SK-N-SH (cell line): ENCODE measurements around the gene ANKS4B. TPM values are rescaled to one million over a fixed set of nuclear protein-coding genes. Genes with fewer than 3 reads are reported as not detected.

ENCODE experiments used
- CTCF ChIA-PET: fragments of 300-600, 350-600 bp; formaldehyde crosslinking; extraction: SDS; loops from one replicate; lab custom pipeline; 2021; lab: Yijun Ruan, JAX
- POLR2A ChIA-PET: fragments of 350-600 bp; sonication (Branson Sonifier 250); formaldehyde crosslinking; extraction: SDS; loops from one replicate; lab custom pipeline; 2020; ENCODE audit warnings: antibody characterized with exemption, inconsistent platforms; lab: Yijun Ruan, JAX
- DNase-seq: peaks from one replicate; pipeline ENCODE4 v3.0.0; 2012
- H2AFZ ChIP-seq: fragments of 200-600 bp; sonication (generic); 2 replicates; pipeline ENCODE4 v1.8.1; 2016; ENCODE audit warnings: antibody characterized with exemption, mild to moderate bottlenecking, low read depth
- H3F3A ChIP-seq: fragments of 200-600 bp; sonication (generic); replicated peaks from 2 replicates; pipeline ENCODE3; 2016; ENCODE audit warnings: antibody characterized with exemption, mild to moderate bottlenecking; ENCODE audit not compliant: insufficient read depth
- H3K27ac ChIP-seq, 2 experiments: fragments of 200-500 bp in 1 of 2; fragments of 200-600 bp in 1 of 2; sonication (Bioruptor generic) in 1 of 2; sonication (generic), shearing (Covaris generic) in 1 of 2; 2 replicates each; pipeline versions ENCODE4 v1.5.1 to v1.6.1; 2014 to 2016; ENCODE audit warnings: low read depth in 2 of 2, inconsistent platforms in 1 of 2, low read length in 1 of 2, mild to moderate bottlenecking in 1 of 2, mixed read lengths in 1 of 2
- H3K27me3 ChIP-seq: fragments of 200-600 bp; sonication (generic), shearing (Covaris generic); 2 replicates; pipeline ENCODE4 v1.6.1; 2016; ENCODE audit warnings: mixed run types; ENCODE audit not compliant: insufficient read depth
- H3K36me3 ChIP-seq, 2 experiments: fragments of 200-500 bp in 1 of 2; fragments of 200-600 bp in 1 of 2; sonication (Bioruptor generic) in 1 of 2; sonication (generic) in 1 of 2; replicated peaks in 1 of 2; 2 replicates each; pipeline versions ENCODE3 to v1.5.1; 2014 to 2016; ENCODE audit warnings: low read length in 1 of 2, mild to moderate bottlenecking in 1 of 2; ENCODE audit not compliant: insufficient read depth in 2 of 2, control insufficient read depth in 1 of 2
- H3K4me1 ChIP-seq, 2 experiments: fragments of 200-500 bp in 1 of 2; fragments of 200-600 bp in 1 of 2; sonication (Bioruptor generic) in 1 of 2; sonication (generic), shearing (Covaris generic) in 1 of 2; 2 replicates each; pipeline versions ENCODE4 v1.5.1 to v1.6.1; 2014 to 2016; ENCODE audit warnings: low read depth in 1 of 2, low read length in 1 of 2, mixed run types in 1 of 2; ENCODE audit not compliant: insufficient read depth in 2 of 2, control insufficient read depth in 1 of 2
- H3K4me2 ChIP-seq: fragments of 200-600 bp; sonication (generic), shearing (Covaris generic); 2 replicates; pipeline ENCODE4 v1.6.1; 2017; ENCODE audit warnings: mixed run types
- H3K4me3 ChIP-seq, 2 experiments: fragments of 200-500 bp in 1 of 2; fragments of 200-600 bp in 1 of 2; sonication (Bioruptor generic) in 1 of 2; sonication (generic), shearing (Covaris generic) in 1 of 2; 2 replicates each; pipeline versions ENCODE4 v1.5.1 to v1.8.1; 2014 to 2016; ENCODE audit warnings: low read depth in 2 of 2, inconsistent platforms in 1 of 2, low read length in 1 of 2, mild to moderate bottlenecking in 1 of 2, mixed read lengths in 1 of 2, moderate library complexity in 1 of 2
- H3K79me2 ChIP-seq: fragments of 200-600 bp; sonication (generic); 2 replicates; pipeline ENCODE4 v1.8.1; 2017; ENCODE audit warnings: mild to moderate bottlenecking; ENCODE audit not compliant: insufficient read depth
- H3K9ac ChIP-seq: fragments of 200-600 bp; sonication (generic); 2 replicates; pipeline ENCODE4 v1.6.1; 2017; ENCODE audit warnings: mixed run types
- H3K9me2 ChIP-seq: fragments of 200-600 bp; sonication (generic); 2 replicates; pipeline ENCODE4 v1.6.1; 2017; ENCODE audit warnings: mixed run types
- H3K9me3 ChIP-seq: fragments of 200-600 bp; sonication (generic); 2 replicates; pipeline ENCODE4 v1.6.1; 2017; ENCODE audit warnings: mixed run types, mild to moderate bottlenecking, moderate library complexity
- H4K20me1 ChIP-seq: fragments of 200-600 bp; sonication (generic); 2 replicates; pipeline ENCODE4 v1.6.1; 2017; ENCODE audit warnings: mild to moderate bottlenecking, mixed run types; ENCODE audit not compliant: insufficient read depth
- ELF1 ChIP-seq: IDR thresholded peaks from 2 replicates; pipeline ENCODE4 v1.4.0; 2012
- EP300 ChIP-seq, 2 experiments: IDR thresholded peaks; 2 replicates each; pipeline versions ENCODE4 v1.4.0 to v1.6.1; 2012; ENCODE audit warnings: borderline replicate concordance in 1 of 2, low read depth in 1 of 2, low read length in 1 of 2
- EZH2phosphoT487 ChIP-seq: fragments of 200-600 bp; sonication (generic); IDR thresholded peaks from 2 replicates; pipeline ENCODE4 v1.6.1; 2017; ENCODE audit warnings: low read depth, mixed run types, mild to moderate bottlenecking, antibody characterized with exemption, moderate library complexity, borderline replicate concordance
- FOXM1 ChIP-seq: IDR thresholded peaks from 2 replicates; pipeline ENCODE4 v1.4.0; 2012; ENCODE audit warnings: low read depth, mild to moderate bottlenecking
- GABPA ChIP-seq: IDR thresholded peaks from 2 replicates; pipeline ENCODE4 v1.4.0; 2012; ENCODE audit warnings: low read depth, mild to moderate bottlenecking
- GATA2 ChIP-seq: sonication (generic); formaldehyde crosslinking; IDR thresholded peaks from 2 replicates; pipeline ENCODE4 v1.5.0; 2020; ENCODE audit warnings: mild to moderate bottlenecking, missing genetic modification reagents
- JUND ChIP-seq: IDR thresholded peaks from 2 replicates; pipeline ENCODE4 v1.4.0; 2012
- MEF2A ChIP-seq: IDR thresholded peaks from 2 replicates; pipeline ENCODE4 v1.4.0; 2012; ENCODE audit warnings: low read depth, borderline replicate concordance
- MXI1 ChIP-seq: IDR thresholded peaks from 2 replicates; pipeline ENCODE4 v1.6.1; 2012; ENCODE audit warnings: mild to moderate bottlenecking, low read depth, low read length, improper control_type of control experiment
- NFIC ChIP-seq: IDR thresholded peaks from 2 replicates; pipeline ENCODE4 v1.4.0; 2012; ENCODE audit warnings: borderline replicate concordance
- NRF1 ChIP-seq: IDR thresholded peaks from 2 replicates; pipeline ENCODE4 v1.6.1; 2012; ENCODE audit warnings: low read depth, mild to moderate bottlenecking, low read length
- POLR2AphosphoS5 ChIP-seq: IDR thresholded peaks from 2 replicates; pipeline ENCODE4 v1.6.1; 2012; ENCODE audit warnings: low read depth, low read length
- RCOR1 ChIP-seq: fragments of 150-350 bp; IDR thresholded peaks from 2 replicates; pipeline ENCODE4 v1.6.1; 2017; ENCODE audit warnings: antibody characterized with exemption, low read length
- REST ChIP-seq: IDR thresholded peaks from 2 replicates; pipeline ENCODE4 v1.6.1; 2012; ENCODE audit warnings: mild to moderate bottlenecking, low read depth, low read length, moderate library complexity
- RXRA ChIP-seq: IDR thresholded peaks from 2 replicates; pipeline ENCODE4 v1.4.0; 2012; ENCODE audit warnings: low read depth, mild to moderate bottlenecking, borderline replicate concordance
- SIN3A ChIP-seq: IDR thresholded peaks from 2 replicates; pipeline ENCODE4 v1.6.1; 2012; ENCODE audit warnings: low read depth, mild to moderate bottlenecking, low read length, moderate library complexity, borderline replicate concordance
- TAF1 ChIP-seq: IDR thresholded peaks from 2 replicates; pipeline ENCODE4 v1.6.1; 2012; ENCODE audit warnings: low read depth, mild to moderate bottlenecking, low read length, moderate library complexity, borderline replicate concordance
- TEAD4 ChIP-seq: IDR thresholded peaks from 2 replicates; pipeline ENCODE4 v1.4.0; 2012; ENCODE audit warnings: mild to moderate bottlenecking, borderline replicate concordance; ENCODE audit not compliant: insufficient read depth
- YY1 ChIP-seq: IDR thresholded peaks from 2 replicates; pipeline ENCODE4 v1.4.0; 2012; ENCODE audit warnings: low read depth, mild to moderate bottlenecking
- WGBS: methylation state at CpG from one replicate; pipeline ENCODE4 v1.1.6; 2017; ENCODE audit warnings: low lambda C conversion rate; 5-methylcytosine and 5-hydroxymethylcytosine counted together
- polyA plus RNA-seq, 3 experiments: library from polyadenylated mRNA; depleted of rRNA; stranded (reverse); fragments of >200 nt; gene quantifications; 2 replicates each; pipeline ENCODE4 v1.2.3, GENCODE V29; 2012
- TF ChIP-seq, protein P1 (sequence below): IDR thresholded peaks from 2 replicates; pipeline ENCODE4 v1.4.0; 2012; ENCODE audit warnings: low read depth

The ANKS4B gene
- polyA plus RNA-seq, 1 of the 3 experiments (the other 2 are of a cell fraction), result not detected

DNA sequence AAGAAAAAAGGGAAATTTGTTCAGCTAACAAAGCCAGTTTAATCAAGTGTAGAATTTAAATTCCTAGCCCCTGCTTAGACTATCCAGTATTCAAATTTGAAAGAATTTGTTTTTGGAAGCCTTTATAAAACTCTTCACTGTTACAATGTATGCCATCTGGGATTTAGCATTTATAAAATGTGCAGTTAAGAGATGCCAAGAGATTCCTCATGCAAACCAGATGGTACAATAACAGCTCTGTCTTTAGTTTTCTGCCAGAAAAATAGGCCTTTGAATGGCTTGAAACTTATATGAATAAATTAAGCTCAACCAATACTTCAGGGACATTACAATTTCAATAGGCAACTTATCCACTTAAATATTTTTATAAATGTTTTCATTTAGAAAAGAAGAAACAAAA, 6.8 kb upstream of the ANKS4B start:
- H3K9ac ChIP-seq, result no peak overlapping the region
- no peaks in the 10 kb centered on the region for H3K79me2 ChIP-seq
- H3K4me3 ChIP-seq, result no peak overlapping the region
- H3K27me3 ChIP-seq, result peaks cover 4% of the 10 kb centered on the region; the same call in 1 of the 2 replicates
- H3K9me2 ChIP-seq, result no peaks in the 10 kb centered on the region
- H3F3A ChIP-seq, result no peaks in the 10 kb centered on the region
- ChIA-PET CTCF (interaction anchor here (0.7 kb wide), 2 partner anchors 59 to 1804 kb away, joined by 3 read pairs; no protein-coding TSS in a partner anchor), POLR2A (no interaction called here)
- H3K36me3 ChIP-seq, result no peaks in the 10 kb centered on the region
- no peaks in the 10 kb centered on the region for H4K20me1 ChIP-seq
- H3K4me1 ChIP-seq, result no peaks in the 10 kb centered on the region
- no peaks in the 10 kb centered on the region for H3K9me3 ChIP-seq
- no peak overlapping the region for H2AFZ ChIP-seq
- no peak for DNase-seq
- no peak overlapping the region for H3K4me2 ChIP-seq
- TF ChIP-seq EZH2phosphoT487 (no peak), GATA2 (CRISPR knock-in tag) (no peak), YY1 (no peak), SIN3A (no peak), GABPA (no peak), NFIC (no peak), JUND (no peak), RCOR1 (no peak), ELF1 (no peak)
- H3K27ac ChIP-seq, result no peak overlapping the region

DNA sequence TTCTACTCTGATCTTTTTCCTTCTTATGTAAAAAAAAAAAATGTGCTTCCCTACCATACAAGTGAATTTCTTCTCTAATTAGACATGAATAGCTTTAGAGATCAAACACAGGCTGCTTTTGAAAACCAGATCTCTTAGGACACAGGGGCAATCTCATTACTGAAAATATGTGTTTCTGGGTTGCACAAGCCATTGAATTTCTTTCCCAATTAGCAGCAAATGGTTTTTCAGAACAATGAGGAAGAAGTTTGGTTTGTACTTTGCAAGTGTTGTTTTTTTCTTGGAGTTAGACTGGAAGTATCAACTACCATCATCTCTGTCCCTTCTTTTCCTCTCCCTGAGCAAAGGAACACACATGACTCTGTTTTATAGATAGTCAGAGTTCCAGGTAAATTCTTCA, 5.6 kb upstream of the ANKS4B start:
- CTCF ChIA-PET, result no interaction called here
- POLR2A ChIA-PET, result no interaction called here
- peaks cover 4% of the 10 kb centered on the region; the same call in 1 of the 2 replicates for H3K27me3 ChIP-seq
- no peaks in the 10 kb centered on the region for H3K9me3 ChIP-seq
- DNase-seq, result no peak
- H2AFZ ChIP-seq, result no peak overlapping the region
- TF ChIP-seq TEAD4 (no peak), NRF1 (no peak), NFIC (no peak), RXRA (no peak), RCOR1 (no peak), TAF1 (no peak), GABPA (no peak), YY1 (no peak)
- TF ChIP-seq, protein P1, sequence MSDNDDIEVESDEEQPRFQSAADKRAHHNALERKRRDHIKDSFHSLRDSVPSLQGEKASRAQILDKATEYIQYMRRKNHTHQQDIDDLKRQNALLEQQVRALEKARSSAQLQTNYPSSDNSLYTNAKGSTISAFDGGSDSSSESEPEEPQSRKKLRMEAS, result no peak
- TF ChIP-seq, all 33 proteins: peak for 0
- H3F3A ChIP-seq, result no peaks in the 10 kb centered on the region
- no peaks in the 10 kb centered on the region for H3K4me1 ChIP-seq
- H3K9ac ChIP-seq, result no peak overlapping the region
- no peaks in the 10 kb centered on the region for H4K20me1 ChIP-seq
- no peaks in the 10 kb centered on the region for H3K79me2 ChIP-seq
- H3K27ac ChIP-seq, result no peak overlapping the region
- no peaks in the 10 kb centered on the region for H3K36me3 ChIP-seq
- H3K4me2 ChIP-seq, result no peak overlapping the region
- H3K4me3 ChIP-seq, result no peak overlapping the region
- H3K9me2 ChIP-seq, result no peaks in the 10 kb centered on the region

GRCh38 chr16:21228361-21228872, 5.1 kb upstream of the ANKS4B start:
- Histone ChIP-seq H3K4me2 (no peak overlapping the region), H4K20me1 (no peaks in the 10 kb centered on the region), H3K4me3 (no peak overlapping the region), H2AFZ (no peak overlapping the region), H3K4me1 (no peaks in the 10 kb centered on the region), H3K36me3 (no peaks in the 10 kb centered on the region), H3K79me2 (no peaks in the 10 kb centered on the region), H3K27me3 (peaks cover 4% of the 10 kb centered on the region; the same call in 1 of the 2 replicates), H3K27ac (no peak overlapping the region), H3F3A (no peaks in the 10 kb centered on the region), H3K9ac (no peak overlapping the region), H3K9me3 (no peaks in the 10 kb centered on the region), H3K9me2 (no peaks in the 10 kb centered on the region)
- ChIA-PET POLR2A (no interaction called here), CTCF (interaction anchor here (0.8 to 0.9 kb wide), 2 partner anchors 11 to 47 kb away, joined by 3 read pairs; no protein-coding TSS in a partner anchor)
- 30% methylated on average over 2 of the region's 2 CpGs for WGBS
- DNase-seq, result no peak
- no peak for TF ChIP-seq EP300 (IDR thresholded peaks at IDR 0.05; ENCODE audit: borderline replicate concordance in 1 of 2, low read depth in 1 of 2, low read length in 1 of 2)
- TF ChIP-seq YY1, result no peak
- TF ChIP-seq MXI1, result no peak
- TF ChIP-seq POLR2AphosphoS5, result no peak
- TF ChIP-seq RXRA, result no peak
- TF ChIP-seq, protein P1, result no peak
- TF ChIP-seq REST, result no peak
- TF ChIP-seq FOXM1, result no peak
- no peak for TF ChIP-seq MEF2A
- TF ChIP-seq JUND, result no peak
